Keratinocyte (primary cell): ENCODE results near the gene PFKFB4. TPM values are rescaled to one million over a fixed set of nuclear protein-coding genes. Genes with fewer than 3 reads are reported as not detected.

Experiments used
- DNase-seq: peaks from one replicate; pipeline ENCODE4 v3.0.0-alpha.2; 2011; ENCODE audit warnings: low read depth, missing footprints, low spot score
- FAIRE-seq: peaks from 2 replicates; lab custom pipeline; 2011; peaks lifted over from hg19 to GRCh38; lab: Jason Lieb, UNC
- H2AFZ ChIP-seq: 2 replicates; pipeline ENCODE4 v1.6.0; 2012; ENCODE audit warnings: low read length, control low read depth, inconsistent platforms; ENCODE audit not compliant: control insufficient read depth
- H3K27ac ChIP-seq: 2 replicates; pipeline ENCODE4 v1.5.1; 2011; ENCODE audit warnings: low read length; ENCODE audit not compliant: control insufficient read depth, insufficient read depth
- H3K27me3 ChIP-seq: 3 replicates; pipeline ENCODE4 v1.6.0; 2011; ENCODE audit warnings: low read length; ENCODE audit not compliant: control insufficient read depth, insufficient read depth; ENCODE audit errors: extremely low read depth
- H3K36me3 ChIP-seq, 2 experiments: 2 replicates in 1 of 2; 3 replicates in 1 of 2; pipeline ENCODE4 v1.5.1; 2011; ENCODE audit warnings: low read length in 2 of 2, mild to moderate bottlenecking in 1 of 2; ENCODE audit not compliant: control insufficient read depth in 2 of 2, insufficient read depth in 2 of 2; ENCODE audit errors: extremely low read depth in 1 of 2
- H3K4me1 ChIP-seq: 3 replicates; pipeline ENCODE4 v1.5.1; 2011; ENCODE audit warnings: low read length; ENCODE audit not compliant: control insufficient read depth, insufficient read depth; ENCODE audit errors: extremely low read depth
- H3K4me2 ChIP-seq: 3 replicates; pipeline ENCODE4 v1.6.0; 2011; ENCODE audit warnings: low read depth, low read length; ENCODE audit not compliant: control insufficient read depth, insufficient read depth; ENCODE audit errors: extremely low read depth
- H3K4me3 ChIP-seq, 3 experiments: fragments of 200-600 bp in 1 of 3; sonication (generic) in 1 of 3; 2 replicates in 2 of 3; 3 replicates in 1 of 3; pipeline ENCODE4 v1.5.1; 2011 to 2016; ENCODE audit warnings: low read length in 3 of 3, mild to moderate bottlenecking in 3 of 3, control low read depth in 2 of 3, inconsistent platforms in 1 of 3, low read depth in 1 of 3, mixed read lengths in 1 of 3, mixed run types in 1 of 3, moderate library complexity in 1 of 3; ENCODE audit not compliant: control insufficient read depth in 2 of 3, insufficient read depth in 2 of 3; ENCODE audit errors: extremely low read depth in 1 of 3
- H3K79me2 ChIP-seq: 2 replicates; pipeline ENCODE4 v1.6.0; 2012; ENCODE audit warnings: low read length; ENCODE audit not compliant: control insufficient read depth, insufficient read depth
- H3K9ac ChIP-seq: 3 replicates; pipeline ENCODE4 v1.6.0; 2011; ENCODE audit warnings: low read length; ENCODE audit not compliant: control insufficient read depth, insufficient read depth; ENCODE audit errors: extremely low read depth
- H3K9me1 ChIP-seq: 3 replicates; pipeline ENCODE4 v1.6.0; 2011; ENCODE audit warnings: low read length; ENCODE audit not compliant: control insufficient read depth, insufficient read depth; ENCODE audit errors: extremely low read depth
- H3K9me3 ChIP-seq: 2 replicates; pipeline ENCODE4 v1.5.1; 2012; ENCODE audit warnings: low read depth, low read length; ENCODE audit not compliant: control insufficient read depth
- H4K20me1 ChIP-seq: 3 replicates; pipeline ENCODE4 v1.6.0; 2011; ENCODE audit warnings: low read length; ENCODE audit not compliant: control insufficient read depth, insufficient read depth; ENCODE audit errors: extremely low read depth
- CTCF ChIP-seq, 3 experiments: IDR thresholded peaks in 1 of 3; conservative IDR thresholded peaks in 1 of 3; optimal IDR thresholded peaks in 1 of 3; 2 replicates in 2 of 3; 3 replicates in 1 of 3; pipeline versions ENCODE3 to v1.5.1; 2011; ENCODE audit warnings: low read length in 3 of 3, mild to moderate bottlenecking in 3 of 3, moderate library complexity in 2 of 3, control low read depth in 1 of 3, inconsistent platforms in 1 of 3; ENCODE audit not compliant: insufficient read depth in 2 of 3; ENCODE audit errors: extremely low read depth in 1 of 3
- EZH2 ChIP-seq: IDR thresholded peaks from one replicate; pipeline ENCODE4 v1.6.1; 2012; ENCODE audit warnings: inconsistent platforms, mild to moderate bottlenecking, low read length, moderate library complexity
- dilution Hi-C: fragments of 300-500 bp; cut with MboI; formaldehyde crosslinking; loops from one replicate; pipeline ENCODE4 v1.7.0; 2020; ENCODE audit warnings: low sequenced_read_pairs; ENCODE audit not compliant: extremely low pct_ligation_motif_present
- polyA plus RNA-seq, 5 experiments: library from polyadenylated mRNA; depleted of rRNA in 3 of 5; stranded (reverse) in 3 of 5; stranded (forward) in 1 of 5; unstranded in 1 of 5; fragments of >200 nt; gene quantifications; 1 replicate in 1 of 5; 2 replicates in 3 of 5; 3 replicates in 1 of 5; pipeline versions ENCODE4 v1.2.1 to v1.2.3, GENCODE V29; 2011 to 2012; ENCODE audit warnings: missing spikeins in 2 of 5, low read depth in 1 of 5, low replicate concordance in 1 of 5

PFKFB4 gene
- polyA plus RNA-seq, 1 donor (not counting 4 experiments of a cell fraction or from before 2014, with no cell fraction given): 15.1 TPM

- peaks cover 38% of the 10 kb centered on the region for H3K4me1 ChIP-seq
- no peak overlapping the region for H3K9ac ChIP-seq
- no peaks in the 10 kb centered on the region for H3K9me3 ChIP-seq
- no peaks in the 10 kb centered on the region for H3K27me3 ChIP-seq
- DNase-seq: no peak
- peaks cover 45 to 49% of the 10 kb centered on the region in 2 experiments for H3K36me3 ChIP-seq
- no peak overlapping the region for H2AFZ ChIP-seq
- no peaks in the 10 kb centered on the region for H3K79me2 ChIP-seq
- TF ChIP-seq CTCF (optimal IDR thresholded peaks at IDR 0.05 in 1 of 3, IDR thresholded peaks at IDR 0.05 in 1 of 3, conservative IDR thresholded peaks at IDR 0.05 in 1 of 3; ENCODE audit: extremely low read depth in 1 of 3, insufficient read depth in 2 of 3, low read length in 3 of 3): no peak
- no peak for TF ChIP-seq EZH2
- H3K9me1 ChIP-seq: peaks cover 3% of the 10 kb centered on the region
- no peak overlapping the region for H3K4me2 ChIP-seq
- no peak for FAIRE-seq
- dilution Hi-C loops: no loop called here
- peaks cover 10% of the 10 kb centered on the region for H4K20me1 ChIP-seq
- H3K27ac ChIP-seq: no peak overlapping the region
- H3K4me3 ChIP-seq: no peak overlapping the region
These were observed 8.1 kb upstream of the PFKFB4 start for GRCh38 chr3:48564667-48565066.

GRCh38 chr3:48564022-48564421, 7.4 kb upstream of the PFKFB4 start:
- TF ChIP-seq CTCF (optimal IDR thresholded peaks at IDR 0.05 in 1 of 3, IDR thresholded peaks at IDR 0.05 in 1 of 3, conservative IDR thresholded peaks at IDR 0.05 in 1 of 3; ENCODE audit: extremely low read depth in 1 of 3, insufficient read depth in 2 of 3, low read length in 3 of 3): no peak
- TF ChIP-seq EZH2: no peak
- FAIRE-seq (no peak), DNase-seq (no peak)
- H2AFZ ChIP-seq: no peak overlapping the region
- no peaks in the 10 kb centered on the region for H3K79me2 ChIP-seq
- no peaks in the 10 kb centered on the region for H3K27me3 ChIP-seq
- no peaks in the 10 kb centered on the region for H3K9me3 ChIP-seq
- H3K9ac ChIP-seq: peak overlapping the region; percentile 11
- H3K4me1 ChIP-seq: peaks cover 42% of the 10 kb centered on the region
- peak overlapping the region; percentile 4 for H3K4me2 ChIP-seq
- dilution Hi-C loops: no loop called here
- H3K27ac ChIP-seq: no peak overlapping the region
- H3K4me3 ChIP-seq: no peak overlapping the region
- H4K20me1 ChIP-seq: peaks cover 10% of the 10 kb centered on the region
- peaks cover 44 to 48% of the 10 kb centered on the region in 2 experiments for H3K36me3 ChIP-seq
- H3K9me1 ChIP-seq: peaks cover 3% of the 10 kb centered on the region
